Thyroid gland (tissue), 4 donors: ENCODE data around the gene HDAC7. TPM values are rescaled to one million over a fixed set of nuclear protein-coding genes. Genes with fewer than 3 reads are reported as not detected.

Experiments
- DNase-seq, 2 donors: peaks; one replicate each; pipeline ENCODE4 v3.0.0-alpha.2; 2019
- H3K27ac ChIP-seq, 3 donors: fragments of 200-600 bp; sonication (generic); 1 replicate in 2 of 3; 2 replicates in 1 of 3; pipeline ENCODE4 v1.5.1; 2016 to 2019; ENCODE audit warnings: mild to moderate bottlenecking in 1 of 3, moderate library complexity in 1 of 3
- H3K27me3 ChIP-seq: fragments of 200-600 bp; sonication (generic); one replicate; pipeline ENCODE4 v1.5.1; 2019
- H3K36me3 ChIP-seq, 2 donors: fragments of 200-600 bp; sonication (generic); one replicate each; pipeline ENCODE4 v1.5.1; 2016 to 2019
- H3K4me1 ChIP-seq, 2 donors: fragments of 200-600 bp; sonication (generic); one replicate each; pipeline ENCODE4 v1.5.1; 2017 to 2019
- H3K4me3 ChIP-seq, 3 donors: fragments of 200-600 bp; sonication (generic); replicated peaks in 1 of 3; 1 replicate in 2 of 3; 2 replicates in 1 of 3; pipeline ENCODE4 v1.5.1; 2016; ENCODE audit warnings: mild to moderate bottlenecking in 1 of 3
- H3K9me3 ChIP-seq: fragments of 200-600 bp; sonication (generic); one replicate; pipeline ENCODE4 v1.5.1; 2017
- CTCF ChIP-seq, 6 experiments: fragments of 200-600 bp in 3 of 6; fragments of 450-650 bp in 3 of 6; sonication (generic) in 3 of 6; IDR thresholded peaks; one replicate each; pipeline ENCODE4 v1.5.1; 2016 to 2019; ENCODE audit warnings: antibody characterized with exemption in 6 of 6, mild to moderate bottlenecking in 2 of 6, inconsistent platforms in 1 of 6, moderate library complexity in 1 of 6
- POLR2A ChIP-seq, 2 donors: fragments of 450-650 bp; IDR thresholded peaks; one replicate each; pipeline ENCODE4 v1.6.1; 2017; ENCODE audit warnings: antibody characterized with exemption in 2 of 2, mild to moderate bottlenecking in 2 of 2, moderate library complexity in 1 of 2
- WGBS, 2 donors: methylation state at CpG; one replicate each; pipeline ENCODE4 v1.1.5; 2017; 5-methylcytosine and 5-hydroxymethylcytosine counted together
- intact Hi-C: fragments of 100-400 bp; cut with DNase I; formaldehyde crosslinking; loops from one replicate; pipeline ENCODE4 v1.15.1; 2023
- total RNA-seq, 4 donors: library from RNA; depleted of rRNA; stranded (reverse); fragments of >200 nt; gene quantifications; one replicate each; pipeline ENCODE4 v1.2.3, GENCODE V29; 2016

Gene HDAC7
- total RNA-seq, 4 donors from 2014 or later: 44.5 to 61.9 (median 52.6) TPM

- Histone ChIP-seq H3K4me3 (no peak overlapping the region), H3K27ac (peak overlapping the region; percentile 94 to 98 (median 98)), H3K4me1 (peaks cover 71 to 82% of the 10 kb centered on the region in 2 donors), H3K36me3 (no peaks in the 10 kb centered on the region), H3K9me3 (no peaks in the 10 kb centered on the region), H3K27me3 (no peaks in the 10 kb centered on the region)
- TF ChIP-seq POLR2A (IDR thresholded peaks at IDR 0.05) (no peak), CTCF (IDR thresholded peaks at IDR 0.05) (no peak)
- DNase-seq: no peak
- intact Hi-C loops: no loop called here
- 82 to 89% methylated on average over 4 of the region's 4 CpGs for WGBS, 2 donors
These were observed 1.6 kb upstream of the HDAC7 start for GRCh38 chr12:47821346-47821706.

DNA sequence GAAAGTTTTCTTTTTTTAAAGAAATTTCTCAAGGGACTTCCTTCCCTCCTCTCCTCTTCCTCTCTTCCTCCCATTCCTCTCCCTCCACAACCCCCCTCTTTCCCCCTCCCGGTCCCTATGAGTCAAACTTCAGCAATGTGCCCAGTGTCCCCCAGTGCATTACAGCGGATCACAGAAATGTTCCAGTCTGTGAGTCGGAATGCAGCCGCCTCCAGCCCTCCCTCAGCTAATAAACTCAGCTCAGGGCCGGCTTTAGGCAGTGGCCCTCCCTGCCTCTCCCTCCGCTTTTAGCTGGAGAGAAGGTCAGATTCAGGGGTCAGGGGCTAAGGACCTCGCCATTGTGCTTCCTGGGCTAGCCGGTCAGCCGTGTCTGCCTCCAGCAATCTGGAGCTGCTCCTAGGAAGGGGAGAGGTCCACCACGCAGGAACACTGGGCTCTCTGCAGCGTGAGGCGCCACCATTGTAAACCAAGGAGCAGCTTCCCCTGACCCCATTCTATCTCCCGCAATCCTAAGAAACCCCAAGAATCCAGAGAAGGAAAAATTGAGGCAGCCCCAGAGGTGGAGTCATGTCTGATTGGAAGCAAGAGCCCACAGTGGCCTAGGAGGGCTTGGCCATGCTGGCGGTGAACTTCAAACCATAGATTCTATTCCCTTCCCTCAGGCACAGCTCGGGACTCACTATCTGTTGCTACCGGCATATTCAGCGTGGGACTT lies 1.1 kb upstream of the HDAC7 start:
- Histone ChIP-seq H3K27me3 (no peaks in the 10 kb centered on the region), H3K36me3 (no peaks in the 10 kb centered on the region), H3K27ac (peak overlapping the region; percentile 94 to 98 (median 98)), H3K4me1 (peaks cover 71 to 82% of the 10 kb centered on the region in 2 donors), H3K4me3 (peak overlapping the region in 1 of 3 donors; percentile 82), H3K9me3 (no peaks in the 10 kb centered on the region)
- TF ChIP-seq POLR2A (IDR thresholded peaks at IDR 0.05): peak in 1 of 2 donors; percentile 86
- no peak for TF ChIP-seq CTCF (IDR thresholded peaks at IDR 0.05)
- intact Hi-C loops: no loop called here
- WGBS, 2 donors: 34 to 36% methylated on average over 16 to 17 of the region's 17 CpGs
- DNase-seq: peak; percentile 94 to 95

DNA sequence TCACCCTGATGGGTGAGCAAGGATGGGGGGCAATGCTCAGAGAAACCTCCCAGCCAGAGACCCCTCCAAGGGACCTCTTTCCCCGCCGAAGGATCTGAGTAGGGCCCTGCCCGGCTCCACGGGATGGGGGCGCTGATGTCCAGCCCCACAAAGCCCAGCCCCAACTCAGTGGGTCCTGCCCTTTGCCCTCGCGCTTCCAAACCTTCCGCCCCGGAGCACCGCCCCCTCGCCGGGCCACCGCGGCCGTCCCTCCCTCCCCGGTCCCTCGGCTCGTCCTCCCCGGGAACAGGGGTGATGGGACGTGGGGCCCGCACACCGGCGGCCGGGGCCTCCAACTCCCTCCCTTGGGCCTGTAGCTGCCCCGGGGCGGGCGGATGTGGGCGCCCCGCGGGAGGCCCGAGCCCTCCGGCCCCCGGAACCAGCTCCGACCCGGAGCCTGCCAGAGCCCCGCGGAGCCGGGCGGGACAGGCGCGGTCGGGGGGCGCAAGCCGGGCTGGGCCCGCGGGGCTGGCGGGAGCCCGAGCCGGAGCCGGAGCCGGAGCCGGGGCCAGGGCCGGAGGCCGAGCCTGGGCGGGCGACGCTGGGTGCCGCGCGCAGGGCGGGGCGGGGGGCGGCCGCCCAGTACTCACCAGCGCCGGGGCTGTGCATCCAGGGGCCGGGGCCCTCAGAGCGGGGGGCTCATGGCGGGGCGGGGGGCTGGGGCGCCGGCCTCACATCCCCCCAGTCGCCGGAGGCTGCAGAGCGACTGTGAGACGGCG lies 386 bp downstream of the HDAC7 start:
- TF ChIP-seq CTCF (IDR thresholded peaks at IDR 0.05) (peak in 3 of 6 experiments; percentile 18 to 26 (median 22)), POLR2A (IDR thresholded peaks at IDR 0.05) (peak in 1 of 2 donors; percentile 58)
- Histone ChIP-seq H3K27ac (peak overlapping the region; percentile 94 to 98 (median 98)), H3K9me3 (no peaks in the 10 kb centered on the region), H3K27me3 (no peaks in the 10 kb centered on the region), H3K4me3 (peak overlapping the region; percentile 21 to 82 (median 37)), H3K36me3 (no peaks in the 10 kb centered on the region), H3K4me1 (peaks cover 57 to 82% of the 10 kb centered on the region in 2 donors)
- 5% methylated on average over 4 of the region's 77 CpGs; no CpG with 5 or more reads in 1 of the 2 donors for WGBS, 2 donors
- intact Hi-C loops: no loop called here
- peak; percentile 63 to 66 for DNase-seq

GRCh38 chr12:47818467-47819137 lies 1.1 kb downstream of the HDAC7 start:
- H3K36me3 ChIP-seq: no peaks in the 10 kb centered on the region
- intact Hi-C loops: no loop called here

More at GRCh38 chr12:47818467-47819137, 1.1 kb downstream of the HDAC7 start:
- Histone ChIP-seq H3K4me3 (peak overlapping the region; percentile 8 to 82 (median 37)), H3K27ac (peak overlapping the region; percentile 94 to 98 (median 98)), H3K4me1 (peaks cover 52 to 82% of the 10 kb centered on the region in 2 donors), H3K27me3 (no peaks in the 10 kb centered on the region), H3K9me3 (no peaks in the 10 kb centered on the region)
- WGBS, 2 donors: 24 to 29% methylated on average over 3 to 12 of the region's 23 CpGs
- peak; percentile 57 to 58 for DNase-seq
- TF ChIP-seq POLR2A (IDR thresholded peaks at IDR 0.05) (no peak), CTCF (IDR thresholded peaks at IDR 0.05) (no peak)
